Panc1 (cell line): ENCODE measurements around the gene VPS41. TPM values are rescaled to one million over a fixed set of nuclear protein-coding genes. Genes with fewer than 3 reads are reported as not detected.

ENCODE experiments used
- ATAC-seq: fragments of 200-7000 bp; cut with Tn5 transposase; 2 replicates; pipeline ENCODE4 v1.9.1; 2020; ENCODE audit warnings: mild to moderate bottlenecking, moderate library complexity
- BruUV-seq: library from RNA; stranded (reverse); fragments of 400-500 nt; replicated peaks from 2 replicates; lab custom pipeline; 2021; lab: Mats Ljungman, UMichigan
- CTCF ChIA-PET: fragments of 300-600 bp; sonication (Branson Sonifier 250); formaldehyde crosslinking; loops from one replicate; lab custom pipeline; 2022; ENCODE audit warnings: antibody characterized with exemption; lab: Charles Lee
- POLR2A ChIA-PET: fragments of 300-600 bp; sonication (Branson Sonifier 250); formaldehyde crosslinking; loops from one replicate; lab custom pipeline; 2022; ENCODE audit warnings: antibody characterized with exemption; lab: Charles Lee
- DNase-seq: peaks from one replicate; pipeline ENCODE4 v3.0.0-alpha.2; 2010; ENCODE audit warnings: low read depth, low spot score
- H3K27ac ChIP-seq: 2 replicates; pipeline ENCODE4 v1.5.1; 2011; ENCODE audit warnings: mild to moderate bottlenecking, low read length, inconsistent platforms
- H3K27me3 ChIP-seq: fragments of 200-500 bp; sonication (Bioruptor generic); 2 replicates; pipeline ENCODE4 v1.6.0; 2014; ENCODE audit warnings: low read length, inconsistent platforms; ENCODE audit not compliant: control insufficient read depth, insufficient read depth
- H3K36me3 ChIP-seq: fragments of 200-500 bp; sonication (Bioruptor generic); 2 replicates; pipeline ENCODE4 v1.5.1; 2014; ENCODE audit warnings: inconsistent platforms, mild to moderate bottlenecking, low read length, moderate library complexity; ENCODE audit not compliant: control insufficient read depth, insufficient read depth
- H3K4me1 ChIP-seq: 2 replicates; pipeline ENCODE4 v1.5.1; 2011; ENCODE audit warnings: inconsistent platforms, mild to moderate bottlenecking, low read length, moderate library complexity; ENCODE audit not compliant: control insufficient read depth, insufficient read depth
- H3K4me3 ChIP-seq, 2 experiments: 2 replicates each; pipeline ENCODE4 v1.5.1; 2011 to 2012; ENCODE audit warnings: low read depth in 2 of 2, low read length in 2 of 2, mild to moderate bottlenecking in 2 of 2, inconsistent platforms in 1 of 2, moderate library complexity in 1 of 2
- H3K9me3 ChIP-seq: fragments of 200-500 bp; sonication (Bioruptor generic); 2 replicates; pipeline ENCODE4 v1.5.1; 2014; ENCODE audit warnings: low read depth, mild to moderate bottlenecking, inconsistent platforms, low read length, moderate library complexity; ENCODE audit not compliant: control insufficient read depth, insufficient read depth
- POLR2AphosphoS5 ChIP-seq: IDR thresholded peaks from 2 replicates; pipeline ENCODE4 v1.6.1; 2012; ENCODE audit warnings: mild to moderate bottlenecking, low read depth, low read length, moderate library complexity
- SIN3A ChIP-seq: IDR thresholded peaks from 2 replicates; pipeline ENCODE4 v1.6.1; 2012; ENCODE audit warnings: low read depth, mild to moderate bottlenecking, low read length, moderate library complexity, borderline replicate concordance; ENCODE audit not compliant: insufficient read depth
- TCF7L2 ChIP-seq: IDR thresholded peaks from 2 replicates; pipeline ENCODE4 v1.6.1; 2011; ENCODE audit warnings: mild to moderate bottlenecking, low read depth, low read length, inconsistent platforms
- in situ Hi-C: cut with HindIII; loops from 2 replicates; pipeline ENCODE4 v1.10.0; 2016; ENCODE audit warnings: low sequenced_read_pairs, low pct_unique_long_range_greater_than_20kb
- intact Hi-C: fragments of 100-400 bp; cut with micrococcal nuclease; formaldehyde crosslinking; loops from one replicate; pipeline ENCODE4 v1.10.0; 2022; ENCODE audit not compliant: unreplicated experiment
- total RNA-seq: library from RNA; stranded (reverse); gene quantifications from one replicate; pipeline ENCODE4 v1.2.1, GENCODE V29; 2021; ENCODE audit not compliant: unreplicated experiment
- TF ChIP-seq, protein P1 (sequence below): fragments of 450-650 bp; IDR thresholded peaks from 2 replicates; pipeline ENCODE4 v1.5.1; 2017; ENCODE audit warnings: mild to moderate bottlenecking
- TF ChIP-seq, protein P2 (sequence below), 2 experiments: IDR thresholded peaks; 2 replicates each; pipeline ENCODE4 v1.6.1; 2011 to 2012; ENCODE audit warnings: low read depth in 2 of 2, control low read depth in 1 of 2, low read length in 1 of 2, mild to moderate bottlenecking in 1 of 2, moderate library complexity in 1 of 2; ENCODE audit not compliant: insufficient read depth in 1 of 2

Gene VPS41
- total RNA-seq, 1 experiment from 2014 or later, result 127 TPM

- Histone ChIP-seq H3K9me3 (no peaks in the 10 kb centered on the region), H3K27me3 (no peaks in the 10 kb centered on the region), H3K36me3 (0 out of 2 replicates have a peak, but pooled peaks cover 3% of the 10 kb centered on the region), H3K4me3 (no peak overlapping the region), H3K27ac (no peak overlapping the region), H3K4me1 (no peaks in the 10 kb centered on the region)
- CTCF ChIA-PET, result interaction anchor here (0.6 kb wide), 1 partner anchor 942 kb away, joined by 5 read pairs; no protein-coding TSS in a partner anchor
- POLR2A ChIA-PET, result no interaction called here
- intact Hi-C loops, result no loop called here
- in situ Hi-C loops, result no loop called here
- DNase-seq (no peak), ATAC-seq (no peak)
- TF ChIP-seq POLR2AphosphoS5 (no peak), TCF7L2 (no peak), SIN3A (no peak)
- TF ChIP-seq, protein P1, sequence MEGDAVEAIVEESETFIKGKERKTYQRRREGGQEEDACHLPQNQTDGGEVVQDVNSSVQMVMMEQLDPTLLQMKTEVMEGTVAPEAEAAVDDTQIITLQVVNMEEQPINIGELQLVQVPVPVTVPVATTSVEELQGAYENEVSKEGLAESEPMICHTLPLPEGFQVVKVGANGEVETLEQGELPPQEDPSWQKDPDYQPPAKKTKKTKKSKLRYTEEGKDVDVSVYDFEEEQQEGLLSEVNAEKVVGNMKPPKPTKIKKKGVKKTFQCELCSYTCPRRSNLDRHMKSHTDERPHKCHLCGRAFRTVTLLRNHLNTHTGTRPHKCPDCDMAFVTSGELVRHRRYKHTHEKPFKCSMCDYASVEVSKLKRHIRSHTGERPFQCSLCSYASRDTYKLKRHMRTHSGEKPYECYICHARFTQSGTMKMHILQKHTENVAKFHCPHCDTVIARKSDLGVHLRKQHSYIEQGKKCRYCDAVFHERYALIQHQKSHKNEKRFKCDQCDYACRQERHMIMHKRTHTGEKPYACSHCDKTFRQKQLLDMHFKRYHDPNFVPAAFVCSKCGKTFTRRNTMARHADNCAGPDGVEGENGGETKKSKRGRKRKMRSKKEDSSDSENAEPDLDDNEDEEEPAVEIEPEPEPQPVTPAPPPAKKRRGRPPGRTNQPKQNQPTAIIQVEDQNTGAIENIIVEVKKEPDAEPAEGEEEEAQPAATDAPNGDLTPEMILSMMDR, result no peak
- TF ChIP-seq, protein P2, sequence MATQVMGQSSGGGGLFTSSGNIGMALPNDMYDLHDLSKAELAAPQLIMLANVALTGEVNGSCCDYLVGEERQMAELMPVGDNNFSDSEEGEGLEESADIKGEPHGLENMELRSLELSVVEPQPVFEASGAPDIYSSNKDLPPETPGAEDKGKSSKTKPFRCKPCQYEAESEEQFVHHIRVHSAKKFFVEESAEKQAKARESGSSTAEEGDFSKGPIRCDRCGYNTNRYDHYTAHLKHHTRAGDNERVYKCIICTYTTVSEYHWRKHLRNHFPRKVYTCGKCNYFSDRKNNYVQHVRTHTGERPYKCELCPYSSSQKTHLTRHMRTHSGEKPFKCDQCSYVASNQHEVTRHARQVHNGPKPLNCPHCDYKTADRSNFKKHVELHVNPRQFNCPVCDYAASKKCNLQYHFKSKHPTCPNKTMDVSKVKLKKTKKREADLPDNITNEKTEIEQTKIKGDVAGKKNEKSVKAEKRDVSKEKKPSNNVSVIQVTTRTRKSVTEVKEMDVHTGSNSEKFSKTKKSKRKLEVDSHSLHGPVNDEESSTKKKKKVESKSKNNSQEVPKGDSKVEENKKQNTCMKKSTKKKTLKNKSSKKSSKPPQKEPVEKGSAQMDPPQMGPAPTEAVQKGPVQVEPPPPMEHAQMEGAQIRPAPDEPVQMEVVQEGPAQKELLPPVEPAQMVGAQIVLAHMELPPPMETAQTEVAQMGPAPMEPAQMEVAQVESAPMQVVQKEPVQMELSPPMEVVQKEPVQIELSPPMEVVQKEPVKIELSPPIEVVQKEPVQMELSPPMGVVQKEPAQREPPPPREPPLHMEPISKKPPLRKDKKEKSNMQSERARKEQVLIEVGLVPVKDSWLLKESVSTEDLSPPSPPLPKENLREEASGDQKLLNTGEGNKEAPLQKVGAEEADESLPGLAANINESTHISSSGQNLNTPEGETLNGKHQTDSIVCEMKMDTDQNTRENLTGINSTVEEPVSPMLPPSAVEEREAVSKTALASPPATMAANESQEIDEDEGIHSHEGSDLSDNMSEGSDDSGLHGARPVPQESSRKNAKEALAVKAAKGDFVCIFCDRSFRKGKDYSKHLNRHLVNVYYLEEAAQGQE (IDR thresholded peaks at IDR 0.05; ENCODE audit: insufficient read depth in 1 of 2, low read depth in 2 of 2, low read length in 1 of 2), result no peak
- no TSS peak for BruUV-seq
These were observed 131.4 kb downstream of the VPS41 start for GRCh38 chr7:38777609-38778008.

- TF ChIP-seq POLR2AphosphoS5, result no peak
- no peak for TF ChIP-seq SIN3A
- TF ChIP-seq, protein P2 (IDR thresholded peaks at IDR 0.05; ENCODE audit: insufficient read depth in 1 of 2, low read depth in 2 of 2, low read length in 1 of 2), result no peak
- TF ChIP-seq, protein P1, result no peak
- no peak for TF ChIP-seq TCF7L2
- no TSS peak for BruUV-seq
- no peak overlapping the region for H3K4me3 ChIP-seq
- intact Hi-C loops, result no loop called here
- H3K27me3 ChIP-seq, result no peaks in the 10 kb centered on the region
- H3K36me3 ChIP-seq, result peaks cover 8% of the 10 kb centered on the region
- in situ Hi-C loops, result no loop called here
- DNase-seq (no peak), ATAC-seq (no peak)
- H3K9me3 ChIP-seq, result no peaks in the 10 kb centered on the region
- H3K4me1 ChIP-seq, result no peaks in the 10 kb centered on the region
- ChIA-PET CTCF (no interaction called here), POLR2A (interaction anchor here (0.5 kb wide), 1 partner anchor 765 kb away, joined by 21 read pairs; no protein-coding TSS in a partner anchor)
- no peak overlapping the region for H3K27ac ChIP-seq
These were observed 133.3 kb downstream of the VPS41 start for GRCh38 chr7:38775506-38776175.
